ENCODE results near the gene MDC1. TPM values are rescaled to one million over a fixed set of nuclear protein-coding genes. Genes with fewer than 3 reads are reported as not detected.
"Not testable (repeated sequence)": the region's sequence is repeated elsewhere in the genome, so short reads cannot be mapped to it uniquely, and the experiment has no call there.

Gene MDC1
- total RNA-seq, 4 donors from 2014 or later, result 21.3 to 36.0 (median 26.2) TPM

DNA sequence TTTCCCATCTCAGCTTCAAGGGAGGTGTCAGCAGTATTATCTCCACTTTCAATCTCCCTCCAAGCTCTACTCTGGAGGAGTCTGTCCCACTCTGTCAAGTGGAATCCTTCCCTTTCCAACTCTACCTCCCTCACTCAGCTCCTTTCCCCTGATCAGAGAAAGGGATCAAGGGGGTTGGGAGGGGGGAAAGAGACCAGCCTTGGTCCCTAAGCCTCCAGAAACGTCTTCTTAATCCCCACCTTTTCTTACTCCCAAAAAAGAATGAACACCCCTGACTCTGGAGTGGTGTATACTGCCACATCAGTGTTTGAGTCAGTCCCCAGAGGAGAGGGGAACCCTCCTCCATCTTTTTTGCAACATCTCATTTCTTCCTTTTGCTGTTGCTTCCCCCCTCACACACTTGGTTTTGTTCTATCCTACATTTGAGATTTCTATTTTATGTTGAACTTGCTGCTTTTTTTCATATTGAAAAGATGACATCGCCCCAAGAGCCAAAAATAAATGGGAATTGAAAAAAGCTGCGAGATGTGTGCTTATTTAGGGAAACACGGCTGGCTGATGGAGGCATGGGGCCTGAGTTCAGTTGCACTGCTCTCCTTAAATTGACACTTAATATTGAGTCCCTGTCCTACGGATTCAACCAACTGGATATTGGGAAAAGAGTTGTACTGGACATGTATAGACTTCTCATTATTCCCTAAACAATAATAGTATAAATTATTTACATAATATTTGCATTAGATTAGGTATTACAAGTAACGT, 8.0 kb upstream of the MDC1 start:
- Histone ChIP-seq H3K27me3 (no peaks in the 10 kb centered on the region), H3K27ac (peak overlapping the region in 2 of 4 donors; percentile 55 to 60), H3K4me1 (peaks cover 0 to 56% (median 8%) of the 10 kb centered on the region in 4 donors), H3K4me3 (no peak overlapping the region), H3K9me3 (no peaks in the 10 kb centered on the region), H3K36me3 (peaks cover 0 to 72% (median 24%) of the 10 kb centered on the region in 3 donors)
- TF ChIP-seq EP300 (IDR thresholded peaks at IDR 0.05) (no peak), POLR2A (IDR thresholded peaks at IDR 0.05) (no peak)
- no peak for DNase-seq (ENCODE audit: low spot score in 2 of 2)
- WGBS, 2 donors, result 26 to 29% methylated on average over 6 of the region's 6 CpGs

DNA sequence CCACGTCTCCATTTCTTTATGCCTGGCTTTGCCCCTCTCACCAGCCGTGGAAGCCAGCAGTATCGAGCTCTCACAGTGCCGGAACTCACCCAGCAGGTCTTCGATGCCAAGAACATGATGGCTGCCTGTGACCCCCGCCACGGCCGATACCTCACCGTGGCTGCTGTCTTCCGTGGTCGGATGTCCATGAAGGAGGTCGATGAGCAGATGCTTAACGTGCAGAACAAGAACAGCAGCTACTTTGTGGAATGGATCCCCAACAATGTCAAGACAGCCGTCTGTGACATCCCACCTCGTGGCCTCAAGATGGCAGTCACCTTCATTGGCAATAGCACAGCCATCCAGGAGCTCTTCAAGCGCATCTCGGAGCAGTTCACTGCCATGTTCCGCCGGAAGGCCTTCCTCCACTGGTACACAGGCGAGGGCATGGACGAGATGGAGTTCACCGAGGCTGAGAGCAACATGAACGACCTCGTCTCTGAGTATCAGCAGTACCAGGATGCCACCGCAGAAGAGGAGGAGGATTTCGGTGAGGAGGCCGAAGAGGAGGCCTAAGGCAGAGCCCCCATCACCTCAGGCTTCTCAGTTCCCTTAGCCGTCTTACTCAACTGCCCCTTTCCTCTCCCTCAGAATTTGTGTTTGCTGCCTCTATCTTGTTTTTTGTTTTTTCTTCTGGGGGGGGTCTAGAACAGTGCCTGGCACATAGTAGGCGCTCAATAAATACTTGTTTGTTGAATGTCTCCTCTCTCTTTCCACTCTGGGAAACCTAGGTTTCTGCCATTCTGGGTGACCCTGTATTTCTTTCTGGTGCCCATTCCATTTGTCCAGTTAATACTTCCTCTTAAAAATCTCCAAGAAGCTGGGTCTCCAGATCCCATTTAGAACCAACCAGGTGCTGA, 7.0 kb upstream of the MDC1 start:
- DNase-seq (ENCODE audit: low spot score in 2 of 2); H3K4me3 ChIP-seq; H3K9me3 ChIP-seq; H3K27me3 ChIP-seq: not testable (repeated sequence)
- Histone ChIP-seq H3K27ac (peak overlapping the region in 1 of 4 donors; percentile 60), H3K36me3 (peaks cover 0 to 62% (median 24%) of the 10 kb centered on the region in 3 donors), H3K4me1 (peaks cover 0 to 62% (median 14%) of the 10 kb centered on the region in 4 donors)
- 52 to 74% methylated on average over 17 to 29 of the region's 29 CpGs for WGBS, 2 donors

DNA sequence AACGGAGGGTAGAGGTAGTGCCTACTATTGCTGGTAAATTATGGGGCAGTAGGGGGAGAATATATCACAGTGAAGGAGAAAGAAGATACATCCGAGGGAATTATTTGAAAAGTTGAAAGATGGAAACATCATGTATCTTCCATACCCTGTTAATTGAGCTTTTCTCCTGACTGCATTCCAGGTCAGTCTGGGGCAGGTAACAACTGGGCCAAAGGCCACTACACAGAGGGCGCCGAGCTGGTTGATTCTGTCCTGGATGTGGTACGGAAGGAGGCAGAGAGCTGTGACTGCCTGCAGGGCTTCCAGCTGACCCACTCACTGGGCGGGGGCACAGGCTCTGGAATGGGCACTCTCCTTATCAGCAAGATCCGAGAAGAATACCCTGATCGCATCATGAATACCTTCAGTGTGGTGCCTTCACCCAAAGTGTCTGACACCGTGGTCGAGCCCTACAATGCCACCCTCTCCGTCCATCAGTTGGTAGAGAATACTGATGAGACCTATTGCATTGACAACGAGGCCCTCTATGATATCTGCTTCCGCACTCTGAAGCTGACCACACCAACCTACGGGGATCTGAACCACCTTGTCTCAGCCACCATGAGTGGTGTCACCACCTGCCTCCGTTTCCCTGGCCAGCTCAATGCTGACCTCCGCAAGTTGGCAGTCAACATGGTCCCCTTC, 6.2 kb upstream of the MDC1 start:
- not testable (repeated sequence) for H3K27me3 ChIP-seq; H3K9me3 ChIP-seq; H3K4me3 ChIP-seq; DNase-seq (ENCODE audit: low spot score in 2 of 2)
- Histone ChIP-seq H3K36me3 (peaks cover 0 to 55% (median 24%) of the 10 kb centered on the region in 3 donors), H3K27ac (peak overlapping the region in 2 of 4 donors; percentile 94 to 95), H3K4me1 (peaks cover 0 to 69% (median 17%) of the 10 kb centered on the region in 4 donors)
- WGBS, 2 donors, result 50 to 53% methylated on average over 15 to 16 of the region's 16 CpGs

DNA sequence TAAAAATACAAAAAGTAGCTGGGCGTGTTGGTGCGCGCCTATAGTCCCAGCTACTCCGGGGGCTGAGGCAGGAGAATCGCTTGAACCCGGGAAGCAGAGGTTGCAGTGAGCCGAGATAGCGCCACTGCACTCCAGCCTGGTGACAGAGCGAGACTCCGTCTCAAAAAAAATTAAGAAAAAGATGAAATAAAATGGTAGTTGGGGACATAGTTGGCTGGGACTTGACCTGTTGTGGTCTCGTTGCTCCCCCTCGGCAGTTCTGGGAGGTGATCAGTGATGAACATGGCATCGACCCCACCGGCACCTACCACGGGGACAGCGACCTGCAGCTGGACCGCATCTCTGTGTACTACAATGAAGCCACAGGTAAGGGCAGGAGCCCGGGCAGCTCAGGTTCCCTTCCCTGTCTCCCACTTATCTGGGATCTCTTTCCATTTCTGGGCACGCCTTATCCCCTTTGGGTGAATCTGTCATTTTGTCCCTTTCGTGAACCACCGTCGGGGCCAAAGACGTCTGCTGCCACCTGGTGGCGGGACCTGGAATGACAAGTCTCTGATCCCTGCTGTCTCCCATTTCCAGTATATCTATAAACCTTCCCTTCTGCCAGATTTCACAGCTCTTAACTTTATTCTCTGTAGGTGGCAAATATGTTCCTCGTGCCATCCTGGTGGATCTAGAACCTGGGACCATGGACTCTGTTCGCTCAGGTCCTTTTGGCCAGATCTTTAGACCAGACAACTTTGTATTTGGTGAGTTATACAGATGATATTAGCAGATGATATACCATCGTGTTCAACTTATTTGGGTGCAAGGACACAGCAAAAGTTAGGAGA, 5.4 kb upstream of the MDC1 start:
- H3K4me3 ChIP-seq, result peak overlapping the region; percentile 68 to 85 (median 80)
- H3K27ac ChIP-seq, result peak overlapping the region; percentile 66 to 95 (median 93)
- no peaks in the 10 kb centered on the region for H3K27me3 ChIP-seq
- no peaks in the 10 kb centered on the region for H3K9me3 ChIP-seq
- peak in 1 of 2 donors; percentile 62 for TF ChIP-seq EP300 (IDR thresholded peaks at IDR 0.05)
- TF ChIP-seq, protein P1, sequence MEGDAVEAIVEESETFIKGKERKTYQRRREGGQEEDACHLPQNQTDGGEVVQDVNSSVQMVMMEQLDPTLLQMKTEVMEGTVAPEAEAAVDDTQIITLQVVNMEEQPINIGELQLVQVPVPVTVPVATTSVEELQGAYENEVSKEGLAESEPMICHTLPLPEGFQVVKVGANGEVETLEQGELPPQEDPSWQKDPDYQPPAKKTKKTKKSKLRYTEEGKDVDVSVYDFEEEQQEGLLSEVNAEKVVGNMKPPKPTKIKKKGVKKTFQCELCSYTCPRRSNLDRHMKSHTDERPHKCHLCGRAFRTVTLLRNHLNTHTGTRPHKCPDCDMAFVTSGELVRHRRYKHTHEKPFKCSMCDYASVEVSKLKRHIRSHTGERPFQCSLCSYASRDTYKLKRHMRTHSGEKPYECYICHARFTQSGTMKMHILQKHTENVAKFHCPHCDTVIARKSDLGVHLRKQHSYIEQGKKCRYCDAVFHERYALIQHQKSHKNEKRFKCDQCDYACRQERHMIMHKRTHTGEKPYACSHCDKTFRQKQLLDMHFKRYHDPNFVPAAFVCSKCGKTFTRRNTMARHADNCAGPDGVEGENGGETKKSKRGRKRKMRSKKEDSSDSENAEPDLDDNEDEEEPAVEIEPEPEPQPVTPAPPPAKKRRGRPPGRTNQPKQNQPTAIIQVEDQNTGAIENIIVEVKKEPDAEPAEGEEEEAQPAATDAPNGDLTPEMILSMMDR (IDR thresholded peaks at IDR 0.05), result peak; percentile 95 to 98 (median 97)
- TF ChIP-seq POLR2A (IDR thresholded peaks at IDR 0.05), result no peak
- DNase-seq (ENCODE audit: low spot score in 2 of 2), result peak; percentile 72 to 88
- H3K36me3 ChIP-seq, result peaks cover 0 to 46% (median 24%) of the 10 kb centered on the region in 3 donors
- H3K4me1 ChIP-seq, result peaks cover 0 to 69% (median 22%) of the 10 kb centered on the region in 4 donors
- 8 to 9% methylated on average over 27 of the region's 27 CpGs for WGBS, 2 donors

DNA sequence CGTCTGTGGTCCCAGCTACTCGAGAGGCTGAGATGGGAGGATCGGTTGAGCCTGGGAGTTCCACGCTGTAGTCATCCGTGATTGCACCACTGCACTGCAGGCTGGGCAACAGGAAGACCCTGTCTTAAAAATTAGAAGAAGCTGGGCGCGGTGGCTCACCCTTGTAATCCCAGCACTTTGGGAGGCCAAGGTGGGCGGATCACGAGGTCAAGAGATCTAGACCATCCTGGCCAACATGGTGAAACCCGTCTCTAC, 4.9 kb upstream of the MDC1 start:
- not testable (repeated sequence) for DNase-seq (ENCODE audit: low spot score in 2 of 2); H3K27me3 ChIP-seq; H3K9me3 ChIP-seq
- Histone ChIP-seq H3K36me3 (peaks cover 0 to 41% (median 24%) of the 10 kb centered on the region in 3 donors), H3K4me1 (peaks cover 0 to 64% (median 22%) of the 10 kb centered on the region in 4 donors), H3K27ac (peak overlapping the region; percentile 66 to 95 (median 93)), H3K4me3 (peak overlapping the region; percentile 68 to 85 (median 80))
- 4 to 5% methylated on average over 10 of the region's 10 CpGs for WGBS, 2 donors

DNA sequence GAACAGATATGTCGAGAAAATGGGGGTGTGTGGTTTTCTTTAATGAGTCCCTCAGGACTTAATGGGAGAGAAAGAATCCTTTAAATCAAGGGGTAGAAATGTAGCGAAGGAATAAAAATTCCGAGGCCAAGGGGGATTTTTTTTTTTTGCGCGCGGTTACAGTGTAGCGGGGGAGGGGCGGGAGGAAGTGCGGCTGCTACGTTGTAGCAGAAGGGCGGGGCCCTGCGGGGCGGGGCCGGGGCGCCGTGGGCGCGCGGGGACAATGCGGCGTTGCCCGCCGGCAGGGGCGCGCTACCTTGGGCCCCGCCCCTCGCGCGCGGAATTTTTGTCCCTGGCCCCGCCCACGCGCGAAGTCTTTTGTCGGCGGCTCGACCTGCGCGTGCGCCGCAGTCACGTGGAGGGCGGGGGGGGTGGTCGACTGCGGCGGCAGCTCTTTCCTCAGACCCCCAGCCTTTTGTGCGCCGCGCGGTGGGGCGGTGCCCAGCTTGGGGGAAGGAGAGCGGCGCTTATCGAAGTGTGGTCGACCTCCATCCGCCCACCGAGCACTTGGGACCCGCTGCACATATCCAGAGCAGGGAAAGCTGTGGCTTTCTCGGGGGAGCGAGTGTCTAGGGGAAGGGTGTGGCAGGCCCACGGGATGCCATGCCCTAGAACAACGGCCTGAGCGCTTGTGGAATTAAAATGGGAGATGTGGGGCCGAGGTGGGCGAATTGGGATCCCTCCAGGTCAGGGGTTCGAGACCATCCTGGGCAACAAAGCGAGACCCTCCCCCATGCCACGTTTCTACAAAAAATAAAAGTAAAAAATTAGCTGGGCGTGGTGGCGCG, 4.3 kb upstream of the MDC1 start:
- H3K9me3 ChIP-seq, result no peaks in the 10 kb centered on the region
- 1% methylated on average over 44 to 45 of the region's 71 CpGs for WGBS, 2 donors
- TF ChIP-seq, protein P1 (IDR thresholded peaks at IDR 0.05), result peak; percentile 55 to 78 (median 63)
- TF ChIP-seq EP300 (IDR thresholded peaks at IDR 0.05) (peak; percentile 51 to 83), POLR2A (IDR thresholded peaks at IDR 0.05) (peak in 1 of 2 donors; percentile 58)
- H3K36me3 ChIP-seq, result peaks cover 0 to 37% (median 24%) of the 10 kb centered on the region in 3 donors
- peak; percentile 83 to 84 for DNase-seq (ENCODE audit: low spot score in 2 of 2)
- H3K27me3 ChIP-seq, result no peaks in the 10 kb centered on the region
- H3K4me1 ChIP-seq, result peaks cover 0 to 68% (median 24%) of the 10 kb centered on the region in 4 donors
- H3K27ac ChIP-seq, result peak overlapping the region; percentile 82 to 99 (median 94)
- H3K4me3 ChIP-seq, result peak overlapping the region; percentile 68 to 95 (median 82)

All from tibial nerve (tissue), 4 donors.